HepG2 (cell line): ENCODE measurements around the gene CUL1. TPM values are rescaled to one million over a fixed set of nuclear protein-coding genes. Genes with fewer than 3 reads are reported as not detected.
A peak's percentile ranks its signal among the peaks of the same experiment; 100 is the strongest.

Source experiments
- ATAC-seq: fragments of 200-7000 bp; cut with Tn5 transposase; 3 replicates; pipeline ENCODE4 v1.9.1; 2020; ENCODE audit warnings: mild to moderate bottlenecking, moderate library complexity
- BruUV-seq: library from RNA; stranded (reverse); fragments of 400-500 nt; replicated peaks from 2 replicates; lab custom pipeline; 2021; lab: Mats Ljungman, UMichigan
- CTCF ChIA-PET: fragments of 300-600 bp; formaldehyde crosslinking; extraction: SDS; loops from one replicate; lab custom pipeline; 2021; ENCODE audit warnings: low total read pairs, inconsistent platforms, low intra/inter-chr PET ratio; lab: Yijun Ruan, JAX
- POLR2A ChIA-PET: fragments of 350-600 bp; sonication (Branson Sonifier 250); formaldehyde crosslinking; loops from one replicate; lab custom pipeline; 2020; ENCODE audit warnings: antibody characterized with exemption, inconsistent platforms; lab: Yijun Ruan, JAX
- DNase-seq: peaks from one replicate; pipeline ENCODE4 v3.0.0-alpha.2; 2015; ENCODE audit warnings: low spot score
- FAIRE-seq: peaks from 3 replicates; lab custom pipeline; 2011; peaks lifted over from hg19 to GRCh38; lab: Jason Lieb, UNC
- H2AFZ ChIP-seq: one replicate; pipeline ENCODE4 v1.6.1; 2011; ENCODE audit warnings: low read length, inconsistent platforms
- H3K27ac ChIP-seq: fragments of 300-600 bp; 3 replicates; pipeline ENCODE4 v1.8.0; 2011; ENCODE audit warnings: mixed run types, mild to moderate bottlenecking, mixed read lengths, low read length, inconsistent platforms; ENCODE audit not compliant: insufficient read depth; ENCODE audit errors: extremely low read length
- H3K27me3 ChIP-seq, 2 experiments: fragments of 200-600 bp in 1 of 2; 2 replicates in 1 of 2; 3 replicates in 1 of 2; pipeline versions ENCODE4 v1.6.0 to v1.8.0; 2011; ENCODE audit warnings: low read length in 2 of 2, mild to moderate bottlenecking in 2 of 2, moderate library complexity in 2 of 2, inconsistent platforms in 1 of 2; ENCODE audit not compliant: insufficient read depth in 2 of 2, control insufficient read depth in 1 of 2
- H3K36me3 ChIP-seq, 2 experiments: fragments of 200-600 bp in 1 of 2; replicated peaks in 1 of 2; 2 replicates in 1 of 2; 3 replicates in 1 of 2; pipeline versions ENCODE4 v1.5.1 to v1.8.0; 2011; ENCODE audit warnings: low read length in 2 of 2, inconsistent platforms in 1 of 2; ENCODE audit not compliant: insufficient read depth in 2 of 2, control insufficient read depth in 1 of 2
- H3K4me1 ChIP-seq: 2 replicates; pipeline ENCODE4 v1.5.1; 2012; ENCODE audit warnings: low read length, inconsistent platforms; ENCODE audit not compliant: insufficient read depth
- H3K4me2 ChIP-seq: 2 replicates; pipeline ENCODE4 v1.6.0; 2011; ENCODE audit warnings: low read depth, low read length, inconsistent platforms
- H3K4me3 ChIP-seq, 3 experiments: fragments of 200-600 bp in 1 of 3; sonication (generic), shearing (Covaris generic) in 1 of 3; replicated peaks in 1 of 3; 2 replicates each; pipeline ENCODE4 v1.5.1; 2011 to 2016; ENCODE audit warnings: low read length in 3 of 3, inconsistent platforms in 2 of 3, low read depth in 2 of 3, mild to moderate bottlenecking in 2 of 3, control low read depth in 1 of 3, mixed read lengths in 1 of 3; ENCODE audit not compliant: insufficient read depth in 1 of 3
- H3K79me2 ChIP-seq: one replicate; pipeline ENCODE4 v1.6.1; 2011; ENCODE audit warnings: low read length, inconsistent platforms; ENCODE audit not compliant: insufficient read depth
- H3K9ac ChIP-seq: 2 replicates; pipeline ENCODE4 v1.6.0; 2011; ENCODE audit warnings: mild to moderate bottlenecking, low read depth, low read length, inconsistent platforms; ENCODE audit not compliant: insufficient read depth
- H3K9me3 ChIP-seq: 2 replicates; pipeline ENCODE4 v1.5.1; 2012; ENCODE audit warnings: mild to moderate bottlenecking, low read length
- H4K20me1 ChIP-seq: 2 replicates; pipeline ENCODE4 v1.6.0; 2011; ENCODE audit warnings: inconsistent platforms, mild to moderate bottlenecking, low read length, moderate library complexity; ENCODE audit not compliant: insufficient read depth
- AGO2 ChIP-seq: fragments of 200-400 bp; formaldehyde crosslinking; optimal IDR thresholded peaks from 2 replicates; pipeline ENCODE3; 2017; ENCODE audit warnings: mild to moderate bottlenecking, low read depth, low read length, moderate library complexity
- ERF ChIP-seq: IDR thresholded peaks from 2 replicates; pipeline ENCODE4 v1.6.1; 2018; ENCODE audit warnings: missing biosample characterization, missing genetic modification reagents
- FOXA1 ChIP-seq, 2 experiments: fragments of 450-650 bp in 1 of 2; sonication (generic) in 1 of 2; formaldehyde crosslinking in 1 of 2; IDR thresholded peaks; 2 replicates each; pipeline versions ENCODE4 v1.4.0 to v1.6.1; 2016 to 2020; ENCODE audit warnings: missing genetic modification reagents in 1 of 2
- ZNF121 ChIP-seq: sonication (generic); formaldehyde crosslinking; IDR thresholded peaks from 2 replicates; pipeline ENCODE4 v1.5.0; 2020; ENCODE audit warnings: mild to moderate bottlenecking, missing genetic modification reagents
- WGBS: methylation state at CpG from one replicate; pipeline ENCODE4 v1.1.6; 2017; ENCODE audit warnings: low lambda C conversion rate; 5-methylcytosine and 5-hydroxymethylcytosine counted together
- in situ Hi-C: cut with HindIII; loops from 2 replicates; pipeline ENCODE4 v1.10.0; 2017; ENCODE audit warnings: low pct_unique_long_range_greater_than_20kb; ENCODE audit not compliant: extremely low pct_ligation_motif_present
- intact Hi-C: fragments of 100-400 bp; cut with micrococcal nuclease; formaldehyde crosslinking; loops from one replicate; pipeline ENCODE4 v1.10.0; 2022; ENCODE audit not compliant: unreplicated experiment
- polyA plus RNA-seq, 8 experiments: library from polyadenylated mRNA; depleted of rRNA in 3 of 8; stranded (reverse) in 7 of 8; unstranded in 1 of 8; fragments of >200 nt; fragmentation: Illumina TruSeq in 4 of 8; extraction: Trizol in 4 of 8; gene quantifications; 2 replicates each; pipeline versions ENCODE4 v1.2.1 to v1.2.3, GENCODE V29; 2011 to 2016; ENCODE audit warnings: low read depth in 4 of 8, missing spikeins in 1 of 8, mixed read lengths in 1 of 8; ENCODE audit not compliant: insufficient read depth in 1 of 8
- total RNA-seq, 5 experiments: library from RNA; depleted of rRNA; stranded (reverse); fragments of >200 nt; fragmentation: Illumina TruSeq; extraction: Trizol; gene quantifications; 2 replicates each; pipeline ENCODE4 v1.2.3, GENCODE V29; 2016; ENCODE audit warnings: low read depth in 1 of 5
- TF ChIP-seq, protein P1 (sequence below): IDR thresholded peaks from 2 replicates; pipeline ENCODE4 v1.6.1; 2012; ENCODE audit warnings: low read depth, low read length, improper control_type of control experiment

Gene CUL1
- total and polyA plus RNA-seq, 2 of the 13 experiments (the other 11 are each of a cell fraction or from before 2014, with no cell fraction given) = 30.1 to 45.9 TPM

GRCh38 chr7:148733496-148733895 lies 34.8 kb downstream of the CUL1 start (continued):
- TF ChIP-seq FOXA1 (IDR thresholded peaks at IDR 0.05) (no peak), FOXA1 (CRISPR knock-in tag; IDR thresholded peaks at IDR 0.05) (no peak)
- TF ChIP-seq, protein P1, sequence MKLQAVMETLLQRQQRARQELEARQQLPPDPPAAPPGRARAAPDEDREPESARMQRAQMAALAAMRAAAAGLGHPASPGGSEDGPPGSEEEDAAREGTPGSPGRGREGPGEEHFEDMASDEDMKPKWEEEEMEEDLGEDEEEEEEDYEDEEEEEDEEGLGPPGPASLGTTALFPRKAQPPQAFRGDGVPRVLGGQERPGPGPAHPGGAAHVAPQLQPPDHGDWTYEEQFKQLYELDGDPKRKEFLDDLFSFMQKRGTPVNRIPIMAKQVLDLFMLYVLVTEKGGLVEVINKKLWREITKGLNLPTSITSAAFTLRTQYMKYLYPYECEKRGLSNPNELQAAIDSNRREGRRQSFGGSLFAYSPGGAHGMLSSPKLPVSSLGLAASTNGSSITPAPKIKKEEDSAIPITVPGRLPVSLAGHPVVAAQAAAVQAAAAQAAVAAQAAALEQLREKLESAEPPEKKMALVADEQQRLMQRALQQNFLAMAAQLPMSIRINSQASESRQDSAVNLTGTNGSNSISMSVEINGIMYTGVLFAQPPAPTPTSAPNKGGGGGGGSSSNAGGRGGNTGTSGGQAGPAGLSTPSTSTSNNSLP = no peak

DNA sequence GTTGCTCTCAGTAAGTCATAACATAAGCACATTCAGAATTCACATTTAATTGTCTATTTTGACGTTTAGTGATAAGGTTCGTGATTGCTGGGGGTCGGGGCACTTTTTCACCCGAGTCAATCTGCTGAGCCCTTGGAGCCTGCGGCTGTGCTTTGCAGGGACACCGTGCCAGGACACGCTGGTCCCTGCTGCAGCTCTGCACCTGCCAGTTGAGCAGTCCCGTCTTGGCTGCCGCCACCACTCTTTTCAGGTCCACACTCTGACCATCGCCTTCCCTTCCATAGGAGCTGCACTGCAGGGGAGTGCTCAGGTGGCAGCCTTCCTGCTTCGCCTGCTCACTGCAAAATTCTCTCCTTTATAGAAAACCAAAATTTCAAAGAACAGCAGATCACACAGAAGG lies 36.4 kb downstream of the CUL1 start:
- 98% methylated on average over 11 of the region's 11 CpGs for WGBS
- H3K36me3 ChIP-seq = peaks cover 16 to 68% of the 10 kb centered on the region in 2 experiments
- no peaks in the 10 kb centered on the region for H3K4me1 ChIP-seq
- intact Hi-C loops (no loop called here), in situ Hi-C loops (no loop called here)
- no peaks in the 10 kb centered on the region for H3K9me3 ChIP-seq
- peaks cover 19% of the 10 kb centered on the region for H3K79me2 ChIP-seq
- H4K20me1 ChIP-seq = no peaks in the 10 kb centered on the region
- ATAC-seq (no peak), FAIRE-seq (no peak), DNase-seq (no peak)
- H3K9ac ChIP-seq = no peak overlapping the region
- CTCF ChIA-PET = no interaction called here
- POLR2A ChIA-PET = no interaction called here
- no peak overlapping the region for H3K4me3 ChIP-seq
- no peaks in the 10 kb centered on the region for H3K27me3 ChIP-seq
- no TSS peak for BruUV-seq
- H3K27ac ChIP-seq = no peak overlapping the region
- H3K4me2 ChIP-seq = no peak overlapping the region
- TF ChIP-seq AGO2 = no peak
- TF ChIP-seq, all 625 proteins: peak for 0
- no peak overlapping the region for H2AFZ ChIP-seq

GRCh38 chr7:148735967-148736366 lies 37.3 kb downstream of the CUL1 start:
- no peak for FAIRE-seq
- no peak for TF ChIP-seq ERF (CRISPR knock-in tag)
- peak; percentile 79 for TF ChIP-seq ZNF121 (CRISPR knock-in tag)
- intact Hi-C loops = no loop called here
- no peak for ATAC-seq
- Histone ChIP-seq H3K27me3 (no peaks in the 10 kb centered on the region), H3K27ac (no peak overlapping the region), H3K9ac (no peak overlapping the region), H4K20me1 (no peaks in the 10 kb centered on the region), H3K4me2 (no peak overlapping the region), H3K4me1 (no peaks in the 10 kb centered on the region), H3K79me2 (peaks cover 15% of the 10 kb centered on the region), H3K36me3 (peaks cover 18 to 69% of the 10 kb centered on the region in 2 experiments), H3K4me3 (no peak overlapping the region), H3K9me3 (no peaks in the 10 kb centered on the region), H2AFZ (no peak overlapping the region)
- CTCF ChIA-PET = no interaction called here
- no TSS peak for BruUV-seq
- no peak for DNase-seq
- POLR2A ChIA-PET = no interaction called here
- in situ Hi-C loops = no loop called here
- WGBS = 100% methylated on average over 3 of the region's 3 CpGs
